CD14-positive monocyte (primary cell): ENCODE data around the gene NEIL1. TPM values are rescaled to one million over a fixed set of nuclear protein-coding genes. Genes with fewer than 3 reads are reported as not detected.

ENCODE experiments used
- DNase-seq, 3 donors: peaks; one replicate each; pipeline ENCODE4 v3.0.0-alpha.2; 2011 to 2022
- H2AFZ ChIP-seq: 2 replicates; pipeline ENCODE4 v1.6.0; 2012; ENCODE audit warnings: mild to moderate bottlenecking, low read depth, low read length, inconsistent platforms; ENCODE audit not compliant: insufficient read depth, poor library complexity, severe bottlenecking
- H3K27ac ChIP-seq, 2 donors: 1 replicate in 1 of 2; 2 replicates in 1 of 2; pipeline ENCODE4 v1.5.1; 2012 to 2013; ENCODE audit warnings: low read length in 2 of 2, control low read depth in 1 of 2, inconsistent platforms in 1 of 2, low read depth in 1 of 2, mild to moderate bottlenecking in 1 of 2
- H3K27me3 ChIP-seq, 2 donors: one replicate each; pipeline versions ENCODE4 v1.6.0 to v1.6.1; 2011 to 2013; ENCODE audit warnings: low read length in 2 of 2; ENCODE audit not compliant: control insufficient read depth in 2 of 2, insufficient read depth in 2 of 2
- H3K36me3 ChIP-seq, 2 donors: replicated peaks in 1 of 2; 1 replicate in 1 of 2; 2 replicates in 1 of 2; pipeline versions ENCODE4 v1.5.1 to v1.6.1; 2012 to 2013; ENCODE audit warnings: low read length in 2 of 2, control low read depth in 1 of 2, inconsistent platforms in 1 of 2, mild to moderate bottlenecking in 1 of 2; ENCODE audit not compliant: insufficient read depth in 2 of 2, control insufficient read depth in 1 of 2
- H3K4me1 ChIP-seq, 2 donors: 1 replicate in 1 of 2; 2 replicates in 1 of 2; pipeline versions ENCODE4 v1.5.1 to v1.6.1; 2012 to 2013; ENCODE audit warnings: low read length in 2 of 2, control low read depth in 1 of 2, inconsistent platforms in 1 of 2, mild to moderate bottlenecking in 1 of 2, moderate library complexity in 1 of 2; ENCODE audit not compliant: insufficient read depth in 2 of 2, control insufficient read depth in 1 of 2
- H3K4me2 ChIP-seq: replicated peaks from 2 replicates; pipeline ENCODE3; 2012; ENCODE audit warnings: low read length, moderate library complexity, mild to moderate bottlenecking; ENCODE audit not compliant: poor library complexity, severe bottlenecking; ENCODE audit errors: extremely low read depth
- H3K4me3 ChIP-seq, 3 experiments: fragments of 200-600 bp in 1 of 3; sonication (generic) in 1 of 3; replicated peaks in 1 of 3; 1 replicate in 2 of 3; 2 replicates in 1 of 3; pipeline ENCODE4 v1.5.1; 2011 to 2013; ENCODE audit warnings: low read length in 3 of 3, mild to moderate bottlenecking in 3 of 3, control low read depth in 2 of 3, low read depth in 2 of 3, inconsistent platforms in 1 of 3, moderate library complexity in 1 of 3
- H3K79me2 ChIP-seq: 2 replicates; pipeline ENCODE4 v1.6.0; 2012; ENCODE audit warnings: mild to moderate bottlenecking, control low read depth, inconsistent platforms, low read length, moderate library complexity; ENCODE audit not compliant: insufficient read depth
- H3K9ac ChIP-seq: 2 replicates; pipeline ENCODE4 v1.6.0; 2017; ENCODE audit warnings: low read length, mild to moderate bottlenecking; ENCODE audit not compliant: insufficient read depth, poor library complexity, severe bottlenecking
- H3K9me3 ChIP-seq, 2 donors: replicated peaks in 1 of 2; 1 replicate in 1 of 2; 2 replicates in 1 of 2; pipeline versions ENCODE4 v1.5.1 to v1.6.1; 2012 to 2013; ENCODE audit warnings: low read length in 2 of 2, control low read depth in 1 of 2; ENCODE audit not compliant: control insufficient read depth in 1 of 2, insufficient read depth in 1 of 2
- H4K20me1 ChIP-seq: 2 replicates; pipeline ENCODE4 v1.6.0; 2012; ENCODE audit warnings: mild to moderate bottlenecking, low read length, control low read depth, moderate library complexity; ENCODE audit not compliant: insufficient read depth
- H3K27ac Mint-ChIP-seq, 7 donors: one replicate each; pipeline ENCODE4 v1.8.0; 2020; ENCODE audit warnings: mild to moderate bottlenecking in 7 of 7, mixed read lengths in 7 of 7, moderate library complexity in 6 of 7, inconsistent platforms in 2 of 7
- H3K27me3 Mint-ChIP-seq, 3 donors: one replicate each; pipeline ENCODE4 v1.8.0; 2021 to 2022; ENCODE audit warnings: low read depth in 3 of 3, mild to moderate bottlenecking in 3 of 3, mixed read lengths in 3 of 3, moderate library complexity in 3 of 3, inconsistent platforms in 1 of 3
- H3K36me3 Mint-ChIP-seq, 2 donors: one replicate each; pipeline ENCODE4 v1.8.0; 2020; ENCODE audit warnings: mixed read lengths in 2 of 2, inconsistent platforms in 1 of 2, mild to moderate bottlenecking in 1 of 2
- H3K4me1 Mint-ChIP-seq: one replicate; pipeline ENCODE4 v1.8.0; 2020; ENCODE audit warnings: mild to moderate bottlenecking, mixed read lengths
- H3K4me3 Mint-ChIP-seq, 2 donors: one replicate each; pipeline ENCODE4 v1.8.0; 2020; ENCODE audit warnings: mild to moderate bottlenecking in 2 of 2, mixed read lengths in 2 of 2, moderate library complexity in 1 of 2
- H3K9me3 Mint-ChIP-seq, 7 donors: one replicate each; pipeline ENCODE4 v1.8.0; 2020 to 2022; ENCODE audit warnings: mixed read lengths in 7 of 7, mild to moderate bottlenecking in 6 of 7, moderate library complexity in 6 of 7, inconsistent platforms in 2 of 7
- CTCF ChIP-seq: fragments of 200-600 bp; IDR thresholded peaks from one replicate; pipeline ENCODE4 v1.8.0; 2022; ENCODE audit warnings: antibody characterized with exemption, mild to moderate bottlenecking
- WGBS: methylation state at CpG from one replicate; pipeline ENCODE4 v1.1.5; 2013; ENCODE audit warnings: missing lambda C conversion rate; ENCODE audit not compliant: insufficient coverage; 5-methylcytosine and 5-hydroxymethylcytosine counted together
- intact Hi-C, 2 donors: fragments of 100-400 bp; cut with micrococcal nuclease; formaldehyde crosslinking; loops; one replicate each; pipeline versions ENCODE4 v1.15.0 to v1.15.1; 2023
- polyA plus RNA-seq, 3 donors: library from polyadenylated mRNA; depleted of rRNA in 1 of 3; unstranded in 2 of 3; stranded (reverse) in 1 of 3; fragments of 300-500 nt in 2 of 3; fragments of >200 nt in 1 of 3; fragmentation: Illumina TruSeq in 2 of 3; gene quantifications; 1 replicate in 2 of 3; 2 replicates in 1 of 3; pipeline ENCODE4 v1.2.3, GENCODE V29; 2012 to 2021

Gene NEIL1
- polyA plus RNA-seq, 3 donors = 0.52 to 6.7 (median 0.53) TPM

GRCh38 chr15:75360391-75360790 lies 13.6 kb downstream of the NEIL1 start:
- Histone ChIP-seq H3K4me3 (no peak overlapping the region), H3K27ac (no peak overlapping the region), H2AFZ (no peak overlapping the region), H3K4me2 (no peak overlapping the region), H3K9me3 (no peaks in the 10 kb centered on the region), H3K27me3 (no peaks in the 10 kb centered on the region), H3K79me2 (no peaks in the 10 kb centered on the region), H4K20me1 (peaks cover 40% of the 10 kb centered on the region), H3K4me1 (no peaks in the 10 kb centered on the region), H3K9ac (no peak overlapping the region), H3K36me3 (peaks cover 88 to 98% of the 10 kb centered on the region in 2 donors)
- Mint-ChIP-seq H3K27me3 (peaks cover 0 to 2% (median 1%) of the 10 kb centered on the region in 3 donors), H3K9me3 (no peaks in the 10 kb centered on the region), H3K4me3 (peak overlapping the region in 1 of 2 donors; percentile 32), H3K4me1 (no peaks in the 10 kb centered on the region), H3K36me3 (peaks cover 65 to 98% of the 10 kb centered on the region in 2 donors), H3K27ac (peak overlapping the region in 2 of 7 donors; percentile 12 to 75)
- 73% methylated on average over 1 of the region's 1 CpG for WGBS
- TF ChIP-seq CTCF = no peak
- no peak for DNase-seq
- intact Hi-C loops = no loop called here

DNA sequence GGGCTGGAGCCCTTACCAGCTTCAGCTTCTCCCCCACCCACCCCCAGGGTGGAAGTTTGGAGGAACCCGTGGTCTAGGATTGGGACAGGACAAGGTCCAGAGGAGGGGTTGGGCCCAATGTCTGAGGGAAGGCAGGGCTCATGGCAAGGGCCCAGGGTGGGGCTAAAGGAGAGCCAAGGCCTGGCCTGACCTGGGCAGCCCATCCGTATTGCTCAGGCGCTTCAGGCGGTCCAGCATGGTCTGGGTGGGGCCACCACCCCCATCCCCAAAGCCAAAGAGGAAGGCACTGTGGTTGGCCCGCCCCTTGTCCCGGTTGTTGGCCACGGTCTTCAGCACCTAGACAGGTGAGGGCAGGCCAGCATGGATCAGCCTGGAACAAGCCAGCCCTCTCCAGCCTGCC lies 14.0 kb downstream of the NEIL1 start:
- H2AFZ ChIP-seq = no peak overlapping the region
- no peak overlapping the region for H3K4me3 ChIP-seq
- no peaks in the 10 kb centered on the region for H3K27me3 ChIP-seq
- DNase-seq = no peak
- no peak overlapping the region for H3K4me2 ChIP-seq
- no peak for TF ChIP-seq CTCF
- Mint-ChIP-seq H3K9me3 (no peaks in the 10 kb centered on the region), H3K4me3 (no peak overlapping the region), H3K4me1 (no peaks in the 10 kb centered on the region), H3K36me3 (peaks cover 66 to 99% of the 10 kb centered on the region in 2 donors), H3K27ac (peak overlapping the region in 1 of 7 donors; percentile 75), H3K27me3 (peaks cover 0 to 2% (median 1%) of the 10 kb centered on the region in 3 donors)
- peaks cover 89 to 98% of the 10 kb centered on the region in 2 donors for H3K36me3 ChIP-seq
- H3K4me1 ChIP-seq = no peaks in the 10 kb centered on the region
- H3K9ac ChIP-seq = no peak overlapping the region
- intact Hi-C loops = no loop called here
- peaks cover 45% of the 10 kb centered on the region for H4K20me1 ChIP-seq
- 98% methylated on average over 4 of the region's 7 CpGs for WGBS
- H3K79me2 ChIP-seq = no peaks in the 10 kb centered on the region
- no peak overlapping the region for H3K27ac ChIP-seq
- no peaks in the 10 kb centered on the region for H3K9me3 ChIP-seq
